Mesothelial cell of epicardium (in vitro differentiated cells): Measurements from ENCODE around the gene CENPS. TPM values are rescaled to one million over a fixed set of nuclear protein-coding genes. Genes with fewer than 3 reads are reported as not detected.
"Not testable (repeated sequence)": the region's sequence is repeated elsewhere in the genome, so short reads cannot be mapped to it uniquely, and the experiment has no call there.

Source experiments
- DNase-seq, 2 experiments: peaks; one replicate each; pipeline ENCODE4 v3.0.0; 2021; ENCODE audit warnings: low spot score in 2 of 2; ENCODE audit not compliant: unreplicated experiment in 2 of 2
- H3K27ac Mint-ChIP-seq: 2 replicates; pipeline ENCODE4 v1.8.0; 2021; ENCODE audit warnings: mixed read lengths
- H3K27me3 Mint-ChIP-seq: 2 replicates; pipeline ENCODE4 v1.8.0; 2021; ENCODE audit warnings: low read depth, mixed read lengths
- H3K36me3 Mint-ChIP-seq: 2 replicates; pipeline ENCODE4 v1.8.0; 2021; ENCODE audit warnings: mixed read lengths
- H3K4me1 Mint-ChIP-seq: 2 replicates; pipeline ENCODE4 v1.8.0; 2021; ENCODE audit warnings: mixed read lengths
- H3K4me3 Mint-ChIP-seq: 2 replicates; pipeline ENCODE4 v1.8.0; 2021; ENCODE audit warnings: mild to moderate bottlenecking, moderate library complexity, mixed read lengths
- H3K9me3 Mint-ChIP-seq: 2 replicates; pipeline ENCODE4 v1.8.0; 2021; ENCODE audit warnings: mixed read lengths
- CTCF ChIP-seq: fragments of 200-600 bp; sonication (generic); IDR thresholded peaks from one replicate; pipeline ENCODE4 v1.5.0; 2021; ENCODE audit warnings: antibody characterized with exemption; ENCODE audit not compliant: unreplicated experiment
- total RNA-seq: library from RNA; stranded (reverse); gene quantifications from 3 replicates; pipeline ENCODE4 v1.2.1, GENCODE V29; 2021

The CENPS gene
- total RNA-seq, 1 donor from 2014 or later: 12.1 TPM

GRCh38 chr1:10456661-10457060, 26.4 kb downstream of the CENPS start:
- H3K4me1 Mint-ChIP-seq: peaks cover 16% of the 10 kb centered on the region
- peak overlapping the region; percentile 88 for H3K27ac Mint-ChIP-seq
- no peaks in the 10 kb centered on the region for H3K9me3 Mint-ChIP-seq
- peaks cover 9% of the 10 kb centered on the region for H3K36me3 Mint-ChIP-seq
- TF ChIP-seq CTCF: no peak
- DNase-seq: no peak
- no peaks in the 10 kb centered on the region for H3K27me3 Mint-ChIP-seq
- no peak overlapping the region for H3K4me3 Mint-ChIP-seq

- peak overlapping the region; percentile 43 for H3K27ac Mint-ChIP-seq
- not testable (repeated sequence) for H3K27me3 Mint-ChIP-seq, H3K9me3 Mint-ChIP-seq, DNase-seq, H3K4me3 Mint-ChIP-seq
- H3K36me3 Mint-ChIP-seq: peaks cover 13% of the 10 kb centered on the region
- peaks cover 14% of the 10 kb centered on the region for H3K4me1 Mint-ChIP-seq
Observed at GRCh38 chr1:10457462-10457861, 27.2 kb downstream of the CENPS start.

GRCh38 chr1:10457875-10458274, 27.6 kb downstream of the CENPS start:
- Mint-ChIP-seq H3K36me3 (peaks cover 17% of the 10 kb centered on the region), H3K4me1 (peaks cover 14% of the 10 kb centered on the region), H3K27me3 (no peaks in the 10 kb centered on the region), H3K27ac (peak overlapping the region; percentile 43), H3K9me3 (no peaks in the 10 kb centered on the region), H3K4me3 (no peak overlapping the region)
- DNase-seq: no peak
- TF ChIP-seq CTCF: no peak

GRCh38 chr1:10459184-10459583, 29.0 kb downstream of the CENPS start:
- H3K4me3 Mint-ChIP-seq: no peak overlapping the region
- H3K36me3 Mint-ChIP-seq: peaks cover 25% of the 10 kb centered on the region
- DNase-seq: no peak
- peaks cover 14% of the 10 kb centered on the region for H3K4me1 Mint-ChIP-seq
- no peaks in the 10 kb centered on the region for H3K9me3 Mint-ChIP-seq
- peak overlapping the region; percentile 87 for H3K27ac Mint-ChIP-seq
- no peak for TF ChIP-seq CTCF
- H3K27me3 Mint-ChIP-seq: no peaks in the 10 kb centered on the region

GRCh38 chr1:10467078-10467477, 36.8 kb downstream of the CENPS start:
- no peak for DNase-seq
- TF ChIP-seq CTCF: no peak
- Mint-ChIP-seq H3K36me3 (peaks cover 37% of the 10 kb centered on the region), H3K27me3 (no peaks in the 10 kb centered on the region), H3K4me3 (no peak overlapping the region), H3K9me3 (no peaks in the 10 kb centered on the region), H3K27ac (no peak overlapping the region), H3K4me1 (peaks cover 11% of the 10 kb centered on the region)

- Mint-ChIP-seq H3K36me3 (peaks cover 15% of the 10 kb centered on the region), H3K4me1 (peaks cover 22% of the 10 kb centered on the region), H3K27ac (no peak overlapping the region), H3K4me3 (no peak overlapping the region), H3K27me3 (no peaks in the 10 kb centered on the region), H3K9me3 (no peaks in the 10 kb centered on the region)
- TF ChIP-seq CTCF: no peak
- DNase-seq: no peak
Observed at GRCh38 chr1:10470043-10470442, 39.8 kb downstream of the CENPS start.
